Effector memory CD4-positive, alpha-beta T cell (primary cell): ENCODE measurements around the gene EYS.

Experiments used
- DNase-seq, 3 donors: peaks; one replicate each; pipeline ENCODE4 v3.0.0-alpha.2; 2020
- H3K27ac ChIP-seq: 2 replicates; pipeline ENCODE4 v1.7.0; 2013; ENCODE audit warnings: mild to moderate bottlenecking, low read length, moderate library complexity; ENCODE audit not compliant: insufficient read depth, poor library complexity, severe bottlenecking
- H3K27me3 ChIP-seq: replicated peaks from 2 replicates; pipeline ENCODE4 v1.7.0; 2013; ENCODE audit warnings: mild to moderate bottlenecking, low read length; ENCODE audit not compliant: insufficient read depth, control insufficient read depth, poor library complexity, severe bottlenecking
- H3K36me3 ChIP-seq: 2 replicates; pipeline ENCODE4 v1.7.0; 2013; ENCODE audit warnings: mild to moderate bottlenecking, low read length, moderate library complexity; ENCODE audit not compliant: control insufficient read depth, insufficient read depth
- H3K4me1 ChIP-seq: 2 replicates; pipeline ENCODE4 v1.7.0; 2013; ENCODE audit warnings: low read length, mild to moderate bottlenecking; ENCODE audit not compliant: control insufficient read depth, insufficient read depth, poor library complexity, severe bottlenecking
- H3K4me3 ChIP-seq: 2 replicates; pipeline ENCODE4 v1.7.0; 2013; ENCODE audit warnings: low read length, low read depth, mild to moderate bottlenecking; ENCODE audit not compliant: insufficient read depth, poor library complexity, severe bottlenecking
- H3K9me3 ChIP-seq: 2 replicates; pipeline ENCODE4 v1.7.0; 2013; ENCODE audit warnings: mild to moderate bottlenecking, low read length, moderate library complexity; ENCODE audit not compliant: control insufficient read depth

Gene EYS

GRCh38 chr6:63690221-63690620, 2016.8 kb downstream of the EYS start:
- Histone ChIP-seq H3K9me3 (no peaks in the 10 kb centered on the region), H3K36me3 (no peaks in the 10 kb centered on the region), H3K27ac (no peak overlapping the region), H3K27me3 (no peaks in the 10 kb centered on the region), H3K4me1 (no peaks in the 10 kb centered on the region), H3K4me3 (no peak overlapping the region)
- DNase-seq: no peak

GRCh38 chr6:63689421-63689820, 2017.6 kb downstream of the EYS start:
- Histone ChIP-seq H3K4me1 (no peaks in the 10 kb centered on the region), H3K9me3 (no peaks in the 10 kb centered on the region), H3K36me3 (peaks cover 2% of the 10 kb centered on the region), H3K27ac (no peak overlapping the region), H3K27me3 (no peaks in the 10 kb centered on the region), H3K4me3 (no peak overlapping the region)
- no peak for DNase-seq

- H3K4me3 ChIP-seq: no peak overlapping the region
- H3K27ac ChIP-seq: no peak overlapping the region
- H3K9me3 ChIP-seq: no peaks in the 10 kb centered on the region
- peaks cover 10% of the 10 kb centered on the region for H3K36me3 ChIP-seq
- H3K4me1 ChIP-seq: no peaks in the 10 kb centered on the region
- H3K27me3 ChIP-seq: no peaks in the 10 kb centered on the region
- DNase-seq: no peak
These were observed 2021.3 kb downstream of the EYS start for GRCh38 chr6:63685446-63686379.

GRCh38 chr6:63683071-63683603, 2023.9 kb downstream of the EYS start:
- no peaks in the 10 kb centered on the region for H3K27me3 ChIP-seq
- no peaks in the 10 kb centered on the region for H3K9me3 ChIP-seq
- H3K36me3 ChIP-seq: peaks cover 12% of the 10 kb centered on the region
- DNase-seq: no peak
- no peak overlapping the region for H3K4me3 ChIP-seq
- H3K4me1 ChIP-seq: no peaks in the 10 kb centered on the region
- no peak overlapping the region for H3K27ac ChIP-seq

- Histone ChIP-seq H3K36me3 (peaks cover 5% of the 10 kb centered on the region), H3K4me1 (no peaks in the 10 kb centered on the region), H3K9me3 (no peaks in the 10 kb centered on the region), H3K27ac (no peak overlapping the region), H3K27me3 (no peaks in the 10 kb centered on the region), H3K4me3 (no peak overlapping the region)
- DNase-seq: no peak
These were observed 2029.7 kb downstream of the EYS start for GRCh38 chr6:63677282-63677681.

- DNase-seq: no peak
- H3K27me3 ChIP-seq: no peaks in the 10 kb centered on the region
- H3K9me3 ChIP-seq: no peaks in the 10 kb centered on the region
- H3K27ac ChIP-seq: no peak overlapping the region
- no peak overlapping the region for H3K4me3 ChIP-seq
- H3K36me3 ChIP-seq: peaks cover 5% of the 10 kb centered on the region
- H3K4me1 ChIP-seq: no peaks in the 10 kb centered on the region
These were observed 2030.5 kb downstream of the EYS start for GRCh38 chr6:63676412-63677114.

- no peaks in the 10 kb centered on the region for H3K9me3 ChIP-seq
- no peak overlapping the region for H3K4me3 ChIP-seq
- H3K27ac ChIP-seq: no peak overlapping the region
- no peak for DNase-seq
- no peaks in the 10 kb centered on the region for H3K36me3 ChIP-seq
- no peaks in the 10 kb centered on the region for H3K4me1 ChIP-seq
- H3K27me3 ChIP-seq: no peaks in the 10 kb centered on the region
These were observed 2031.9 kb downstream of the EYS start for GRCh38 chr6:63675138-63675537.

- no peaks in the 10 kb centered on the region for H3K36me3 ChIP-seq
- H3K27ac ChIP-seq: no peak overlapping the region
- no peak for DNase-seq
- H3K9me3 ChIP-seq: no peaks in the 10 kb centered on the region
- H3K27me3 ChIP-seq: no peaks in the 10 kb centered on the region
- no peak overlapping the region for H3K4me3 ChIP-seq
- no peaks in the 10 kb centered on the region for H3K4me1 ChIP-seq
These were observed 2032.4 kb downstream of the EYS start for GRCh38 chr6:63674635-63675034.

GRCh38 chr6:63673692-63674091, 2033.3 kb downstream of the EYS start:
- Histone ChIP-seq H3K9me3 (no peaks in the 10 kb centered on the region), H3K27me3 (no peaks in the 10 kb centered on the region), H3K27ac (no peak overlapping the region), H3K4me1 (no peaks in the 10 kb centered on the region), H3K4me3 (no peak overlapping the region), H3K36me3 (no peaks in the 10 kb centered on the region)
- no peak for DNase-seq

- no peaks in the 10 kb centered on the region for H3K9me3 ChIP-seq
- H3K4me3 ChIP-seq: no peak overlapping the region
- H3K4me1 ChIP-seq: no peaks in the 10 kb centered on the region
- no peak for DNase-seq
- H3K27me3 ChIP-seq: no peaks in the 10 kb centered on the region
- no peaks in the 10 kb centered on the region for H3K36me3 ChIP-seq
- no peak overlapping the region for H3K27ac ChIP-seq
These were observed 2034.4 kb downstream of the EYS start for GRCh38 chr6:63672582-63673129.
